Astrocyte of the cerebellum (primary cell): ENCODE data around the gene TP63.

Source experiments
- DNase-seq: peaks from one replicate; pipeline ENCODE4 v3.0.0-alpha.2; 2011; ENCODE audit warnings: low read depth
- H3K4me3 ChIP-seq: 2 replicates; pipeline ENCODE4 v1.5.1; 2011; ENCODE audit warnings: mild to moderate bottlenecking, low read depth, low read length, moderate library complexity
- in situ Hi-C: cut with HindIII; loops from 2 replicates; pipeline ENCODE4 v1.10.0; 2017; ENCODE audit warnings: low sequenced_read_pairs
- TF ChIP-seq, protein P1 (sequence below): IDR thresholded peaks from 2 replicates; pipeline ENCODE4 v1.5.1; 2012; ENCODE audit warnings: low read length, low read depth, moderate library complexity, mild to moderate bottlenecking; ENCODE audit errors: missing control alignments

The TP63 gene

GRCh38 chr3:189860296-189860695, 229.1 kb downstream of the TP63 start:
- TF ChIP-seq, protein P1, sequence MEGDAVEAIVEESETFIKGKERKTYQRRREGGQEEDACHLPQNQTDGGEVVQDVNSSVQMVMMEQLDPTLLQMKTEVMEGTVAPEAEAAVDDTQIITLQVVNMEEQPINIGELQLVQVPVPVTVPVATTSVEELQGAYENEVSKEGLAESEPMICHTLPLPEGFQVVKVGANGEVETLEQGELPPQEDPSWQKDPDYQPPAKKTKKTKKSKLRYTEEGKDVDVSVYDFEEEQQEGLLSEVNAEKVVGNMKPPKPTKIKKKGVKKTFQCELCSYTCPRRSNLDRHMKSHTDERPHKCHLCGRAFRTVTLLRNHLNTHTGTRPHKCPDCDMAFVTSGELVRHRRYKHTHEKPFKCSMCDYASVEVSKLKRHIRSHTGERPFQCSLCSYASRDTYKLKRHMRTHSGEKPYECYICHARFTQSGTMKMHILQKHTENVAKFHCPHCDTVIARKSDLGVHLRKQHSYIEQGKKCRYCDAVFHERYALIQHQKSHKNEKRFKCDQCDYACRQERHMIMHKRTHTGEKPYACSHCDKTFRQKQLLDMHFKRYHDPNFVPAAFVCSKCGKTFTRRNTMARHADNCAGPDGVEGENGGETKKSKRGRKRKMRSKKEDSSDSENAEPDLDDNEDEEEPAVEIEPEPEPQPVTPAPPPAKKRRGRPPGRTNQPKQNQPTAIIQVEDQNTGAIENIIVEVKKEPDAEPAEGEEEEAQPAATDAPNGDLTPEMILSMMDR = no peak
- no peak for DNase-seq
- no peak overlapping the region for H3K4me3 ChIP-seq
- in situ Hi-C loops = no loop called here

GRCh38 chr3:189862385-189862998, 231.3 kb downstream of the TP63 start:
- no peak for DNase-seq
- TF ChIP-seq, protein P1 = no peak
- in situ Hi-C loops = no loop called here
- H3K4me3 ChIP-seq = no peak overlapping the region

DNA sequence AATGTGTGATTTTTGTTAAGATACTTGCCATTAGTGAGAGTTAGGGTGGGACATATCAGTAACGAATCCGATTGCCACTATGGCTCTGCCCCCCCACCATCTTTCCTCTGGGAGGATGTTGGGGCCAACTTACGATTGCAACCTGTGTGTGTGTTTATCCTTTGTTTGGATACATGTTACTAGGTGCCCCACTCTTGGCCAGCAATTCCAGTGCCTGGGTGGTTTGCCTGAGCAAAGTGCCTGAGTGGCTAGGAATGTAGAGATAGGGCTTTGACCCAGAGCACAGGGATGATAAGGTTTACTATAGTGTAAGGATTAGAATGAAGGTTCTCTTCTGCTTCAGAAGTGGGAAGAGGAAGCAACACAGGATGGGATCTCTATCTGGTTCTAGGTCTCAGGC, 231.8 kb downstream of the TP63 start:
- TF ChIP-seq, protein P1 = no peak
- DNase-seq = no peak
- in situ Hi-C loops = no loop called here
- no peak overlapping the region for H3K4me3 ChIP-seq

GRCh38 chr3:189868061-189868460, 236.9 kb downstream of the TP63 start:
- TF ChIP-seq, protein P1 = no peak
- in situ Hi-C loops = no loop called here
- DNase-seq = no peak
- no peak overlapping the region for H3K4me3 ChIP-seq

DNA sequence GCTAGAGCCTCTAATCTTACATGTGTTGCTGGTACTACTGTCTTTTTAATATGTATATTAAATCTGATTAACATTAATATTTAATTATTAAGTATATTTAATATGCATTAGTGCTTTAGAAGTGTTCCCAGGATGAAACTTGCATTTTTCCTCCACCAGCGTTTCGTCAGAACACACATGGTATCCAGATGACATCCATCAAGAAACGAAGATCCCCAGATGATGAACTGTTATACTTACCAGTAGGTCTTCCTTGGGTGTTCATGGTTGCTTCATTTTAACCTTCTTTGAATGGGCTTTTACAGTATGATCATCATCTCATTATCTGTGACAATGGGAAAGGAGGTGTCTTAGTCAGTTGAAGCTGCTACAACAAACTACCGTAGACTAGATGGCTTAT, 238.0 kb downstream of the TP63 start:
- in situ Hi-C loops = no loop called here
- TF ChIP-seq, protein P1 = no peak
- no peak for DNase-seq
- no peak overlapping the region for H3K4me3 ChIP-seq

- in situ Hi-C loops = no loop called here
- H3K4me3 ChIP-seq = no peak overlapping the region
- no peak for DNase-seq
- TF ChIP-seq, protein P1 = no peak
Observed at GRCh38 chr3:189871418-189871817, 240.2 kb downstream of the TP63 start.
